ENCODE measurements around the gene SKA2.

The SKA2 gene

DNA sequence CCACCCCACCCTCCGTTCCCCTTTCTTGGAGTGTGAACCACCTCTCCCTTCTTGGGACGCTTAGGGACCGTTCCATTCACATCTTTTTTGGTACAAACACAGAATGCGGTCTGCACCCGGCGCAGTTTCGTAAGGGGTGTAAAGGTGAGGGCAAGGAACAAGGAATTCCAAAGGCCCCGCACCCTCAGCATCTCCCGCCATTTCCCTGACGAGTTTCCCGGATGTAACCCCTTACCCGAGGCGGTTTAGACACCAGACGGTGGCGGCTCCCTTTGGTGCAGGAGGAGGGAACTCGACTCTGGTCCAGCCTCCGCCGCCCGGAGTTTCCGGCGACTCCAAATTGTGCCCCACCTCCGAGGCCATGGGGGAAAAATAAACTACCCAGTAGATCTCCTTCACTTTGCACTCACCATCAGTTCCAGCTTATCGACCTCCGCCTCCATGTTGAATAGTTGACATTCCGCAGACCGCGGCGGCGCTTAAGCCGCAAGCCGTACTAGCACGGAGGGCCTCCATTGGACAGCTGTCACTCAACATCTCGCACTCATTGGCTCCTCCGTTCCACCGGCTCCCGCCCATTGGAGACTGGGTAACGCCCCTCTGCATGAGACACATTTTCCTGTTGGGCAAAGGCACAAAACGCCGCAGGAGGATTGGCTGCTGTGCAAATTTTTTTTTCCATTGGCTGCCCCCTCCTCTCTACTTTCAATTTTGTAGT is at the start of gene SKA2:
SKA2 (minus strand) TSS at position 466 of the 718 bp plus-strand sequence; CDS start at position 443, 23 bp downstream.
- TF ChIP-seq, protein P1, sequence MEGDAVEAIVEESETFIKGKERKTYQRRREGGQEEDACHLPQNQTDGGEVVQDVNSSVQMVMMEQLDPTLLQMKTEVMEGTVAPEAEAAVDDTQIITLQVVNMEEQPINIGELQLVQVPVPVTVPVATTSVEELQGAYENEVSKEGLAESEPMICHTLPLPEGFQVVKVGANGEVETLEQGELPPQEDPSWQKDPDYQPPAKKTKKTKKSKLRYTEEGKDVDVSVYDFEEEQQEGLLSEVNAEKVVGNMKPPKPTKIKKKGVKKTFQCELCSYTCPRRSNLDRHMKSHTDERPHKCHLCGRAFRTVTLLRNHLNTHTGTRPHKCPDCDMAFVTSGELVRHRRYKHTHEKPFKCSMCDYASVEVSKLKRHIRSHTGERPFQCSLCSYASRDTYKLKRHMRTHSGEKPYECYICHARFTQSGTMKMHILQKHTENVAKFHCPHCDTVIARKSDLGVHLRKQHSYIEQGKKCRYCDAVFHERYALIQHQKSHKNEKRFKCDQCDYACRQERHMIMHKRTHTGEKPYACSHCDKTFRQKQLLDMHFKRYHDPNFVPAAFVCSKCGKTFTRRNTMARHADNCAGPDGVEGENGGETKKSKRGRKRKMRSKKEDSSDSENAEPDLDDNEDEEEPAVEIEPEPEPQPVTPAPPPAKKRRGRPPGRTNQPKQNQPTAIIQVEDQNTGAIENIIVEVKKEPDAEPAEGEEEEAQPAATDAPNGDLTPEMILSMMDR (IDR thresholded peaks at IDR 0.05) = no peak

DNA sequence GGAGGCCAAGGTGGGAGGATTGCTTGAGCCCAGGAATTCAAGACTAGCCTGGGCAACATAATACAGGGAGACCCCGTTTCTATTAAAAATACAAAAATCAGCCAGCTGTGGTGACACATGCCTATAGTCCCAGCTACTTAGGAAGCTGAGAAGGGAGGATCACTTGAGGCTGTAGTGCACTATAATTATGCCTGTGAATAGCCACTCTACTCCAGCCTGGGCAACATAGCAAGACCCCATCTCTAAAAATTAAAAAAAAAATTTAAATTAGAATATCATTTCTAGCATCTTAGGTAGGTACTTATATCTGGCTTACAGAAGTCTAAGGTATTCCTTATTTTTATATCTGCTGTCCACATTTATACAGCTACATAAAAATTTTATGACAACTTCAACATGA is 47.3 kb upstream of the SKA2 start:
- TF ChIP-seq, protein P1 (IDR thresholded peaks at IDR 0.05) = no peak

DNA sequence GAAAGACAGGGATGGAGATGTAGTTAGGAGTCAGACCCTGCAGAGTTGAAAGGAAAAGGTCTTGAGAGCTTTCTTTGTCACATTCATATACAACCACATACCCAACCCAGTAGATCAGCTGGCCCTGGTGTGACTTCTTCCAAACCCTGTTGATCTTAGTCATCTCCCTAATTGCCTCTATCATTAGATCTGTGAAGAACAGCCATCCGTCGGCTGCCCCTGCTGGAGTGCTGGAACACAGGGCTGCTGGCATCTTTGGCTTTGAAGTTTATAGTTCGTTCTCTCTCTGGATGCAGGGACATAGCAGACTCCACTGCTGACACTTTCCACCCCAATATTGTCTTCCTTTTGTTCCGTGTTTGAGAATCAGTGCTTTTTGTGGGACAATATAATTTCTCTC is 44.4 kb upstream of the SKA2 start:
- TF ChIP-seq, protein P1 (IDR thresholded peaks at IDR 0.05) = no peak

GRCh38 chr17:59193336-59193862 is 38.4 kb upstream of the SKA2 start:
- TF ChIP-seq, protein P1 (IDR thresholded peaks at IDR 0.05) = no peak

- TF ChIP-seq, protein P1 (IDR thresholded peaks at IDR 0.05) = no peak
Measured at GRCh38 chr17:59190806-59191205, 35.8 kb upstream of the SKA2 start.

DNA sequence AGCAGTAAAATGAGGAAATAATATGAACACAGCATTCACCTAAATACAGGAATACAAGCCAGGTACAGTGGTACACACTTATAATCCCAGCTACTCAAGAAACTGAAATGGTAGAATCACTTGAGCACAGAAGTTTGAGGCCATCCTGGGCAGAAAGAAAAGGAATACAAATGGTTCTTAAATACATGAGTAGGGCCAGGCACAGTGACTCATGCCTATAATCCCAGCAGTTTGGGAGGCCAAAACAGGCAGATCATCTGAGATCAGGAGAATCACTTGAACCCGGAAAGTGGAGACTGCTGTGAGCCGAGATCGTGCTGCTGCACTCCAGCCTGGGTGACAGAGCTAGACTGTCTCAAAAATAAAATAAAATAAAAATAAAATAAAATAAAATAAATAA is 31.9 kb upstream of the SKA2 start:
- TF ChIP-seq, protein P1 (IDR thresholded peaks at IDR 0.05) = no peak

DNA sequence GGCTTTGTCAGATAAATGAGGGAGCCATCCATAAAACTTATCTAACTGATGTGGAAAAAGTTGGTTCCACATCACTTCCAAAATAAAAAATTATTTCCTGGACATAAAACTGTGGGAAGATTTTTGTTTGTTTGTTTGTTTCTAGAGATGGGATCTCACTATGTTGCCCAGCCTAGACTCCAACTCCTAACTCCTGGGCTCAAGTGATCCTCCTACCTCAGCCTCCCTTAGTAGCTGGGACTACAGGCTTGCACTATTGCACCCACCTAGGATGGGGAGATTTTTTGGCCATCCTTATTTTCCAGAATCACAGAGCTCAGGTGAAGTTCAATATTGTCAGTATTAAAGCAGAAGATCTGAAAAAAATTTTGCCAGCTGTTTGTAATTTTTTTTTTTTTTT is 31.0 kb upstream of the SKA2 start:
- TF ChIP-seq, protein P1 (IDR thresholded peaks at IDR 0.05) = no peak
